Transverse colon (tissue), 4 donors: ENCODE data around the gene PPP1R9B. TPM values are rescaled to one million over a fixed set of nuclear protein-coding genes. Genes with fewer than 3 reads are reported as not detected.

Source experiments
- DNase-seq: peaks from one replicate; pipeline ENCODE4 v3.0.0-alpha.2; 2019
- H3K27ac ChIP-seq, 4 donors: fragments of 200-600 bp; sonication (generic); 2 replicates each; pipeline ENCODE4 v1.5.1; 2016 to 2018; ENCODE audit warnings: inconsistent platforms in 4 of 4
- H3K27me3 ChIP-seq: fragments of 200-600 bp; sonication (generic); 2 replicates; pipeline ENCODE4 v1.5.1; 2017; ENCODE audit warnings: inconsistent platforms
- H3K36me3 ChIP-seq, 4 donors: fragments of 200-600 bp; sonication (generic); 2 replicates each; pipeline ENCODE4 v1.5.1; 2017 to 2019; ENCODE audit warnings: inconsistent platforms in 4 of 4
- H3K4me1 ChIP-seq, 4 donors: fragments of 200-600 bp; sonication (generic); 2 replicates each; pipeline ENCODE4 v1.5.1; 2017 to 2020; ENCODE audit warnings: inconsistent platforms in 4 of 4
- H3K4me3 ChIP-seq, 4 donors: fragments of 200-600 bp; sonication (generic); 1 replicate in 1 of 4; 2 replicates in 3 of 4; pipeline versions ENCODE4 v1.5.1 to v1.6.1; 2017 to 2019; ENCODE audit warnings: inconsistent platforms in 4 of 4
- H3K9me3 ChIP-seq, 2 donors: fragments of 200-600 bp; sonication (generic); 2 replicates each; pipeline ENCODE4 v1.5.1; 2017 to 2019; ENCODE audit warnings: inconsistent platforms in 2 of 2
- EP300 ChIP-seq: sonication (generic); formaldehyde crosslinking; IDR thresholded peaks from one replicate; pipeline ENCODE4 v1.6.1; 2017; ENCODE audit warnings: antibody characterized with exemption, low read depth
- POLR2A ChIP-seq: fragments of 450-650 bp; IDR thresholded peaks from one replicate; pipeline ENCODE4 v1.6.1; 2016; ENCODE audit warnings: antibody characterized with exemption, mild to moderate bottlenecking, moderate library complexity
- POLR2AphosphoS5 ChIP-seq, 3 donors: sonication (generic); formaldehyde crosslinking; IDR thresholded peaks; one replicate each; pipeline ENCODE4 v1.6.1; 2016; ENCODE audit warnings: antibody characterized with exemption in 3 of 3
- WGBS, 2 donors: methylation state at CpG; one replicate each; pipeline ENCODE4 v1.1.5; 2018; ENCODE audit warnings: low coverage in 1 of 2; 5-methylcytosine and 5-hydroxymethylcytosine counted together
- in situ Hi-C, 4 donors: fragments of 200-750 bp; cut with MboI; loops; one replicate each; pipeline versions ENCODE4 v1.15.0 to v1.15.1; 2017; ENCODE audit warnings: low sequenced_read_pairs in 3 of 4, low pct_ligation_motif_present in 1 of 4, low pct_unique_long_range_greater_than_20kb in 1 of 4
- intact Hi-C: fragments of 100-400 bp; cut with DNase I; formaldehyde crosslinking; loops from one replicate; pipeline ENCODE4 v1.15.1; 2023; ENCODE audit warnings: low total_unique reads
- total RNA-seq, 4 donors: library from RNA; depleted of rRNA; stranded (reverse); fragments of >200 nt; gene quantifications; one replicate each; pipeline ENCODE4 v1.1.0, GENCODE V29; 2016
- TF ChIP-seq, protein P1 (sequence below), 5 experiments: fragments of 200-600 bp in 3 of 5; fragments of 450-650 bp in 2 of 5; sonication (generic) in 3 of 5; IDR thresholded peaks; 1 replicate in 2 of 5; 2 replicates in 3 of 5; pipeline ENCODE4 v1.5.1; 2016 to 2017; ENCODE audit warnings: antibody characterized with exemption in 5 of 5, inconsistent platforms in 3 of 5, mild to moderate bottlenecking in 2 of 5, moderate library complexity in 1 of 5

Gene PPP1R9B
- total RNA-seq, 4 donors from 2014 or later: 19.0 to 29.9 (median 27.7) TPM

GRCh38 chr17:50094753-50095619 is 55.5 kb downstream of the PPP1R9B start, which contains the start of gene PDK2:
Gene PDK2, plus strand, starts transcription at chr17:50095351. Its CDS starts 85 bp downstream, at chr17:50095436.
- Histone ChIP-seq H3K9me3 (no peaks in the 10 kb centered on the region), H3K27ac (peak within 1 kb of the TSS; percentile 88 to 94 (median 92)), H3K4me1 (peaks cover 24 to 46% (median 33%) of the 10 kb centered on the region in 4 donors), H3K27me3 (no peaks in the 10 kb centered on the region), H3K36me3 (no peaks in the 10 kb centered on the region), H3K4me3 (peak within 1 kb of the TSS; percentile 78 to 95 (median 84))
- peak; percentile 97 for DNase-seq
- intact Hi-C loops (loop anchor here (10.0 kb wide), 1 partner anchor 200 kb away; no protein-coding TSS in a partner anchor), in situ Hi-C loops (loop anchor here in 1 of 4 donors (5.0 kb wide), 1 partner anchor 68 kb away; no protein-coding TSS in a partner anchor)
- WGBS, 2 donors: 0 to 1% methylated on average over 12 to 67 of the region's 68 CpGs
- TF ChIP-seq POLR2AphosphoS5 (IDR thresholded peaks at IDR 0.05) (peak; percentile 86 to 93 (median 90)), POLR2A (peak; percentile 90), EP300 (no peak)

- intact Hi-C loops: loop anchor here (10.0 kb wide), 1 partner anchor 201 kb away; no protein-coding TSS in a partner anchor
- peak overlapping the region; percentile 88 to 94 (median 92) for H3K27ac ChIP-seq
- peak; percentile 94 for DNase-seq
- H3K27me3 ChIP-seq: no peaks in the 10 kb centered on the region
- H3K9me3 ChIP-seq: no peaks in the 10 kb centered on the region
- peak overlapping the region in 3 of 4 donors; percentile 78 to 95 (median 83) for H3K4me3 ChIP-seq
- no peaks in the 10 kb centered on the region for H3K36me3 ChIP-seq
- peaks cover 20 to 39% (median 28%) of the 10 kb centered on the region in 4 donors for H3K4me1 ChIP-seq
- in situ Hi-C loops: loop anchor here in 1 of 4 donors (5.0 kb wide), 1 partner anchor 67 kb away; no protein-coding TSS in a partner anchor
- WGBS, 2 donors: 0 to 1% methylated on average over 3 to 21 of the region's 21 CpGs
- TF ChIP-seq, protein P1, sequence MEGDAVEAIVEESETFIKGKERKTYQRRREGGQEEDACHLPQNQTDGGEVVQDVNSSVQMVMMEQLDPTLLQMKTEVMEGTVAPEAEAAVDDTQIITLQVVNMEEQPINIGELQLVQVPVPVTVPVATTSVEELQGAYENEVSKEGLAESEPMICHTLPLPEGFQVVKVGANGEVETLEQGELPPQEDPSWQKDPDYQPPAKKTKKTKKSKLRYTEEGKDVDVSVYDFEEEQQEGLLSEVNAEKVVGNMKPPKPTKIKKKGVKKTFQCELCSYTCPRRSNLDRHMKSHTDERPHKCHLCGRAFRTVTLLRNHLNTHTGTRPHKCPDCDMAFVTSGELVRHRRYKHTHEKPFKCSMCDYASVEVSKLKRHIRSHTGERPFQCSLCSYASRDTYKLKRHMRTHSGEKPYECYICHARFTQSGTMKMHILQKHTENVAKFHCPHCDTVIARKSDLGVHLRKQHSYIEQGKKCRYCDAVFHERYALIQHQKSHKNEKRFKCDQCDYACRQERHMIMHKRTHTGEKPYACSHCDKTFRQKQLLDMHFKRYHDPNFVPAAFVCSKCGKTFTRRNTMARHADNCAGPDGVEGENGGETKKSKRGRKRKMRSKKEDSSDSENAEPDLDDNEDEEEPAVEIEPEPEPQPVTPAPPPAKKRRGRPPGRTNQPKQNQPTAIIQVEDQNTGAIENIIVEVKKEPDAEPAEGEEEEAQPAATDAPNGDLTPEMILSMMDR (IDR thresholded peaks at IDR 0.05): peak; percentile 93 to 97 (median 95)
- TF ChIP-seq POLR2A: no peak
- TF ChIP-seq POLR2AphosphoS5 (IDR thresholded peaks at IDR 0.05): peak in 2 of 3 donors; percentile 20 to 39
Measured at GRCh38 chr17:50094243-50094752, 56.2 kb downstream of the PPP1R9B start.

DNA sequence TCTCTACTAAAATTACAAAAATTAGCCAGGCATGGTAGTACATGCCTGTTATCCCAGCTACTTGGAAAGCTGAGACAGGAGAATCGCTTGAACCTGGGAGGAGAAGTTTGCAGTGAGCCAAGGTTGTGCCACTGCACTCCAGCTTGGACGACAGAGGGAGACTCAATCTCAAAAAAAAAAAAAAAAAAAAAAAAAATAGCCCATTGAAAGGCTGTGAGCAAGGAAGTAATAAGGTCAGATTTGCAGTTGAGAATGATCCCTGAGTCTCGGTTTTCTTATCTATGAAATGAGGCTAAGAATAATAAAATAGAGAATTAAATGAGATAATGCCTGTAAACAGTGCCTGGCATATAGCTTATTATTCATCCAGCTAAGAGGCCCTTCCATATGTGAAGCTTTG is 56.7 kb downstream of the PPP1R9B start:
- in situ Hi-C loops (loop anchor here in 1 of 4 donors (5.0 kb wide), 1 partner anchor 67 kb away; no protein-coding TSS in a partner anchor), intact Hi-C loops (loop anchor here (10.0 kb wide), 1 partner anchor 201 kb away; no protein-coding TSS in a partner anchor)
- WGBS, 2 donors: 41% methylated on average over 3 of the region's 3 CpGs
- peak overlapping the region in 3 of 4 donors; percentile 88 to 93 (median 92) for H3K27ac ChIP-seq
- no peaks in the 10 kb centered on the region for H3K27me3 ChIP-seq
- H3K4me1 ChIP-seq: peaks cover 16 to 34% (median 24%) of the 10 kb centered on the region in 4 donors
- TF ChIP-seq, protein P1 (IDR thresholded peaks at IDR 0.05): no peak
- no peak for TF ChIP-seq POLR2A
- no peak for TF ChIP-seq EP300
- TF ChIP-seq POLR2AphosphoS5 (IDR thresholded peaks at IDR 0.05): no peak
- H3K36me3 ChIP-seq: no peaks in the 10 kb centered on the region
- DNase-seq: no peak
- H3K9me3 ChIP-seq: no peaks in the 10 kb centered on the region
- H3K4me3 ChIP-seq: no peak overlapping the region

GRCh38 chr17:50093246-50093645 is 57.2 kb downstream of the PPP1R9B start:
- H3K27ac ChIP-seq: no peak overlapping the region
- TF ChIP-seq EP300: no peak
- TF ChIP-seq POLR2A: no peak
- TF ChIP-seq POLR2AphosphoS5 (IDR thresholded peaks at IDR 0.05): no peak
- TF ChIP-seq, protein P1 (IDR thresholded peaks at IDR 0.05): no peak
- 88 to 100% methylated on average over 1 to 3 of the region's 3 CpGs for WGBS, 2 donors
- H3K9me3 ChIP-seq: no peaks in the 10 kb centered on the region
- no peak overlapping the region for H3K4me3 ChIP-seq
- no peaks in the 10 kb centered on the region for H3K36me3 ChIP-seq
- no peak for DNase-seq
- H3K27me3 ChIP-seq: no peaks in the 10 kb centered on the region
- H3K4me1 ChIP-seq: peaks cover 16 to 28% (median 21%) of the 10 kb centered on the region in 4 donors
- intact Hi-C loops (loop anchor here (10.0 kb wide), 1 partner anchor 202 kb away; no protein-coding TSS in a partner anchor), in situ Hi-C loops (loop anchor here in 1 of 4 donors (5.0 kb wide), 1 partner anchor 66 kb away; no protein-coding TSS in a partner anchor)
